GM10266 (cell line): ENCODE results near the gene DENND4B.
"Not testable (repeated sequence)": the region's sequence is repeated elsewhere in the genome, so short reads cannot be mapped to it uniquely, and the experiment has no call there.

Experiments
- DNase-seq: peaks from one replicate; pipeline ENCODE4 v3.0.0; 2012; ENCODE audit errors: extremely low spot score
- CTCF ChIP-seq: IDR thresholded peaks from 2 replicates; pipeline ENCODE4 v1.5.1; 2012; ENCODE audit warnings: mild to moderate bottlenecking, low read depth; ENCODE audit not compliant: control insufficient read depth, insufficient read depth; ENCODE audit errors: missing control alignments

DENND4B gene

GRCh38 chr1:153921803-153922075 lies 24.8 kb downstream of the DENND4B start:
- DNase-seq, result no peak
- no peak for TF ChIP-seq CTCF

GRCh38 chr1:153921080-153921802 lies 25.3 kb downstream of the DENND4B start:
- no peak for TF ChIP-seq CTCF
- DNase-seq, result no peak

GRCh38 chr1:153919876-153920852 lies 26.4 kb downstream of the DENND4B start:
- DNase-seq, result peak; percentile 45
- peak; percentile 57 for TF ChIP-seq CTCF

- DNase-seq, result no peak
- no peak for TF ChIP-seq CTCF
Measured at GRCh38 chr1:153916297-153916696, 30.2 kb downstream of the DENND4B start.

- TF ChIP-seq CTCF, result no peak
- no peak for DNase-seq
Measured at GRCh38 chr1:153912349-153912748, 34.2 kb downstream of the DENND4B start.

GRCh38 chr1:153910560-153910959 lies 36.0 kb downstream of the DENND4B start:
- not testable (repeated sequence) for DNase-seq

GRCh38 chr1:153908071-153908470 lies 38.4 kb downstream of the DENND4B start:
- no peak for DNase-seq
- no peak for TF ChIP-seq CTCF
